Brain pericyte (primary cell): ENCODE data around the gene TAS2R38.
A peak's percentile ranks its signal among the peaks of the same experiment; 100 is the strongest.

Experiments used
- DNase-seq: peaks from one replicate; pipeline ENCODE4 v3.0.0-alpha.2; 2012; ENCODE audit warnings: low read depth, low spot score

The TAS2R38 gene

GRCh38 chr7:141976524-141977245, 3.1 kb upstream of the TAS2R38 start:
- no peak for DNase-seq

GRCh38 chr7:141975806-141976523, 2.4 kb upstream of the TAS2R38 start:
- DNase-seq: peak; percentile 13

GRCh38 chr7:141974831-141975230, 1.3 kb upstream of the TAS2R38 start:
- no peak for DNase-seq

- no peak for DNase-seq
Measured at GRCh38 chr7:141960687-141961422, 12.7 kb downstream of the TAS2R38 start.

GRCh38 chr7:141956084-141956483, 17.5 kb downstream of the TAS2R38 start:
- DNase-seq: no peak

GRCh38 chr7:141954334-141954733, 19.2 kb downstream of the TAS2R38 start:
- no peak for DNase-seq

- no peak for DNase-seq
Measured at GRCh38 chr7:141952461-141952860, 21.1 kb downstream of the TAS2R38 start.

- DNase-seq: no peak
Measured at GRCh38 chr7:141950806-141951205, 22.8 kb downstream of the TAS2R38 start.

- DNase-seq: no peak
Measured at GRCh38 chr7:141949911-141950310, 23.7 kb downstream of the TAS2R38 start.

- no peak for DNase-seq
Measured at GRCh38 chr7:141949451-141949850, 24.1 kb downstream of the TAS2R38 start.

GRCh38 chr7:141949021-141949420, 24.6 kb downstream of the TAS2R38 start:
- no peak for DNase-seq

- DNase-seq: no peak
Measured at GRCh38 chr7:141946796-141947195, 26.8 kb downstream of the TAS2R38 start, which contains the start of gene CLEC5A. TSS of gene CLEC5A (minus strand) at chr7:141946974. CDS start at chr7:141946292, 682 bp downstream.

GRCh38 chr7:141945356-141945755, 28.2 kb downstream of the TAS2R38 start:
- DNase-seq: no peak

- no peak for DNase-seq
Measured at GRCh38 chr7:141944811-141945210, 28.8 kb downstream of the TAS2R38 start.

- no peak for DNase-seq
Measured at GRCh38 chr7:141943846-141944245, 29.7 kb downstream of the TAS2R38 start.

GRCh38 chr7:141941075-141941474, 32.5 kb downstream of the TAS2R38 start:
- DNase-seq: no peak

- no peak for DNase-seq
Measured at GRCh38 chr7:141930211-141930610, 43.4 kb downstream of the TAS2R38 start.

- no peak for DNase-seq
Measured at GRCh38 chr7:141928845-141929195, 44.8 kb downstream of the TAS2R38 start.

- DNase-seq: no peak
Measured at GRCh38 chr7:141928146-141928844, 45.3 kb downstream of the TAS2R38 start.
